HG03520 (cell line): ENCODE measurements around the gene MARCHF11.

Experiments used
- ATAC-seq: cut with Tn5 transposase; IDR thresholded peaks from one replicate; pipeline ENCODE4 v1.9.1; 2021; ENCODE audit warnings: mild to moderate bottlenecking, moderate library complexity; ENCODE audit not compliant: unreplicated experiment

The MARCHF11 gene

GRCh38 chr5:16061163-16061562 is 118.4 kb downstream of the MARCHF11 start:
- no peak for ATAC-seq

GRCh38 chr5:16057277-16057676 is 122.3 kb downstream of the MARCHF11 start:
- ATAC-seq, result no peak

GRCh38 chr5:16051246-16051755 is 128.3 kb downstream of the MARCHF11 start:
- no peak for ATAC-seq

- no peak for ATAC-seq
Observed at GRCh38 chr5:16050414-16050813, 129.2 kb downstream of the MARCHF11 start.

- ATAC-seq, result no peak
Observed at GRCh38 chr5:16049761-16050160, 129.8 kb downstream of the MARCHF11 start.

- no peak for ATAC-seq
Observed at GRCh38 chr5:16048132-16048531, 131.5 kb downstream of the MARCHF11 start.

GRCh38 chr5:16043349-16043965 is 136.1 kb downstream of the MARCHF11 start:
- no peak for ATAC-seq

- ATAC-seq, result no peak
Observed at GRCh38 chr5:16037121-16037845, 142.3 kb downstream of the MARCHF11 start.

- no peak for ATAC-seq
Observed at GRCh38 chr5:16034319-16035001, 145.1 kb downstream of the MARCHF11 start.

- no peak for ATAC-seq
Observed at GRCh38 chr5:16033187-16033925, 146.2 kb downstream of the MARCHF11 start.

GRCh38 chr5:16028708-16029107 is 150.9 kb downstream of the MARCHF11 start:
- no peak for ATAC-seq

GRCh38 chr5:16025681-16026080 is 153.9 kb downstream of the MARCHF11 start:
- no peak for ATAC-seq

- ATAC-seq, result no peak
Observed at GRCh38 chr5:16018970-16019369, 160.6 kb downstream of the MARCHF11 start.

- ATAC-seq, result no peak
Observed at GRCh38 chr5:16017720-16018119, 161.9 kb downstream of the MARCHF11 start.
